Neural cell (in vitro differentiated cells): ENCODE results near the gene AKAP6. TPM values are rescaled to one million over a fixed set of nuclear protein-coding genes. Genes with fewer than 3 reads are reported as not detected.

Experiments
- H2AFZ ChIP-seq: fragments of 200-600, 300-800 bp; sonication (generic), shearing (Covaris generic); 2 replicates; pipeline ENCODE4 v1.6.0; 2014; ENCODE audit warnings: low read depth, mild to moderate bottlenecking, antibody characterized with exemption, low read length, moderate library complexity
- H3F3A ChIP-seq: fragments of 200-600 bp; shearing (Covaris generic); 2 replicates; pipeline ENCODE4 v1.6.1; 2016; ENCODE audit warnings: mild to moderate bottlenecking, moderate library complexity, mixed read lengths, antibody characterized with exemption, low read length; ENCODE audit not compliant: insufficient read depth, poor library complexity, severe bottlenecking
- H3K27ac ChIP-seq: fragments of 200-600, 300-800 bp; sonication (generic), shearing (Covaris generic); 2 replicates; pipeline ENCODE4 v1.5.1; 2014; ENCODE audit warnings: mild to moderate bottlenecking, low read length, moderate library complexity
- H3K27me3 ChIP-seq: fragments of 300-800, 200-600 bp; sonication (generic), shearing (Covaris generic); 2 replicates; pipeline ENCODE4 v1.6.0; 2014; ENCODE audit warnings: mild to moderate bottlenecking, low read depth, low read length, moderate library complexity; ENCODE audit not compliant: insufficient read depth
- H3K36me3 ChIP-seq: fragments of 300-800, 200-600 bp; sonication (generic), shearing (Covaris generic); 2 replicates; pipeline ENCODE4 v1.5.1; 2014; ENCODE audit warnings: mild to moderate bottlenecking, antibody characterized with exemption, low read length, moderate library complexity; ENCODE audit not compliant: insufficient read depth
- H3K4me2 ChIP-seq: fragments of 300-800, 200-600 bp; sonication (generic), shearing (Covaris generic); 2 replicates; pipeline ENCODE4 v1.6.0; 2014; ENCODE audit warnings: mild to moderate bottlenecking, low read length
- H3K4me3 ChIP-seq: fragments of 300-800, 200-600 bp; sonication (generic), shearing (Covaris generic); 2 replicates; pipeline ENCODE4 v1.5.1; 2014; ENCODE audit warnings: mild to moderate bottlenecking, low read length, moderate library complexity
- H3K79me2 ChIP-seq: fragments of 200-600 bp; shearing (Covaris generic); replicated peaks from 2 replicates; pipeline ENCODE4 v1.6.0; 2014; ENCODE audit warnings: mild to moderate bottlenecking, low read length, moderate library complexity; ENCODE audit not compliant: insufficient read depth
- H3K9ac ChIP-seq: fragments of 300-800, 200-600 bp; sonication (generic), shearing (Covaris generic); 2 replicates; pipeline ENCODE4 v1.6.1; 2016; ENCODE audit warnings: mild to moderate bottlenecking, low read length, mixed read lengths
- H3K9me2 ChIP-seq: fragments of 200-600 bp; shearing (Covaris generic); 2 replicates; pipeline ENCODE4 v1.6.1; 2016; ENCODE audit warnings: mild to moderate bottlenecking, low read length, mixed read lengths; ENCODE audit not compliant: insufficient read depth
- H3K9me3 ChIP-seq: fragments of 200-600, 300-800 bp; sonication (generic), shearing (Covaris generic); 2 replicates; pipeline ENCODE4 v1.6.1; 2016; ENCODE audit warnings: mild to moderate bottlenecking, mixed run types, low read length, moderate library complexity, mixed read lengths
- H4K20me1 ChIP-seq: fragments of 200-600 bp; shearing (Covaris generic); 2 replicates; pipeline ENCODE4 v1.6.1; 2016; ENCODE audit warnings: mild to moderate bottlenecking, mixed run types; ENCODE audit not compliant: insufficient read depth
- EP300 ChIP-seq: fragments of 450-650 bp; conservative IDR thresholded peaks from 2 replicates; pipeline ENCODE4 v1.6.1; 2014; ENCODE audit warnings: antibody characterized with exemption, mild to moderate bottlenecking, moderate library complexity; ENCODE audit not compliant: poor library complexity, severe bottlenecking
- EZH2 ChIP-seq: fragments of 200-600, 300-800 bp; shearing (Covaris generic), sonication (generic); IDR thresholded peaks from 2 replicates; pipeline ENCODE4 v1.6.1; 2014; ENCODE audit warnings: antibody characterized with exemption, low read length, borderline replicate concordance, mild to moderate bottlenecking; ENCODE audit not compliant: insufficient read depth, poor library complexity, severe bottlenecking
- MXI1 ChIP-seq: fragments of 450-650 bp; conservative IDR thresholded peaks from 2 replicates; pipeline ENCODE4 v1.6.1; 2014; ENCODE audit warnings: antibody characterized with exemption, mild to moderate bottlenecking; ENCODE audit not compliant: poor library complexity, severe bottlenecking
- POLR2AphosphoS5 ChIP-seq: IDR thresholded peaks from 2 replicates; pipeline ENCODE4 v1.6.1; 2012
- RAD21 ChIP-seq: fragments of 450-650 bp; conservative IDR thresholded peaks from 2 replicates; pipeline ENCODE4 v1.6.1; 2014; ENCODE audit warnings: antibody characterized with exemption, mild to moderate bottlenecking, moderate library complexity
- SMC3 ChIP-seq: fragments of 450-650 bp; conservative IDR thresholded peaks from 2 replicates; pipeline ENCODE4 v1.6.1; 2014; ENCODE audit warnings: antibody characterized with exemption, mild to moderate bottlenecking, moderate library complexity; ENCODE audit not compliant: poor library complexity
- TAF1 ChIP-seq: IDR thresholded peaks from 2 replicates; pipeline ENCODE4 v1.6.1; 2012; ENCODE audit warnings: low read depth
- polyA plus RNA-seq: library from polyadenylated mRNA; depleted of rRNA; stranded (reverse); fragments of >200 nt; gene quantifications from 2 replicates; pipeline ENCODE4 v1.2.3, GENCODE V29; 2014
- TF ChIP-seq, protein P1 (sequence below): fragments of 450-650 bp; IDR thresholded peaks from 2 replicates; pipeline ENCODE4 v1.5.1; 2014; ENCODE audit warnings: antibody characterized with exemption, mild to moderate bottlenecking, moderate library complexity; ENCODE audit not compliant: poor library complexity, severe bottlenecking
- TF ChIP-seq, protein P2 (sequence below): IDR thresholded peaks from 2 replicates; pipeline ENCODE4 v1.6.1; 2012; ENCODE audit warnings: borderline replicate concordance

Gene AKAP6
- polyA plus RNA-seq, 1 donor from 2014 or later: 15.8 TPM

DNA sequence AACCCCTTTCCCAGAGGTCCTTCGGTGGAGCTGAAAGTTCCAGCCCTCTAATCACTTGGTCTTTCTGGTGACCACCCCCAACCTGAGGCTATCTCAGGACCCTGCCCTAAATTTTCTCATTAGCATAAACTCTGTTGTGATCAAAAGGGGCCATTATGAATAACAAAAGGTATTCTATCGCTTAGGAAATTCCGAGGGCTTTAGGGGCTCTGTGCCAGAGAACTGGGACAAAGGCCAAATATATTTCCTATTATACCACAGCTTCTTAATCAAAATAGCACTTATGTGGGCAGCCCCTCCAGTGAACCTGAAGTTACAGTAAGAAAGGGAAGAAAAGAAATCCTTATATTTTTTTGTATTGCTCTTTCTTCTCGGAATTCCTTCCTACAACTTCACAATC, 484.3 kb downstream of the AKAP6 start:
- H3K36me3 ChIP-seq: no peaks in the 10 kb centered on the region
- H2AFZ ChIP-seq: no peak overlapping the region
- no peaks in the 10 kb centered on the region for H4K20me1 ChIP-seq
- no peaks in the 10 kb centered on the region for H3K9me3 ChIP-seq
- no peaks in the 10 kb centered on the region for H3K9me2 ChIP-seq
- no peak overlapping the region for H3K27ac ChIP-seq
- H3K9ac ChIP-seq: no peak overlapping the region
- H3F3A ChIP-seq: no peaks in the 10 kb centered on the region
- no peaks in the 10 kb centered on the region for H3K79me2 ChIP-seq
- TF ChIP-seq, protein P1, sequence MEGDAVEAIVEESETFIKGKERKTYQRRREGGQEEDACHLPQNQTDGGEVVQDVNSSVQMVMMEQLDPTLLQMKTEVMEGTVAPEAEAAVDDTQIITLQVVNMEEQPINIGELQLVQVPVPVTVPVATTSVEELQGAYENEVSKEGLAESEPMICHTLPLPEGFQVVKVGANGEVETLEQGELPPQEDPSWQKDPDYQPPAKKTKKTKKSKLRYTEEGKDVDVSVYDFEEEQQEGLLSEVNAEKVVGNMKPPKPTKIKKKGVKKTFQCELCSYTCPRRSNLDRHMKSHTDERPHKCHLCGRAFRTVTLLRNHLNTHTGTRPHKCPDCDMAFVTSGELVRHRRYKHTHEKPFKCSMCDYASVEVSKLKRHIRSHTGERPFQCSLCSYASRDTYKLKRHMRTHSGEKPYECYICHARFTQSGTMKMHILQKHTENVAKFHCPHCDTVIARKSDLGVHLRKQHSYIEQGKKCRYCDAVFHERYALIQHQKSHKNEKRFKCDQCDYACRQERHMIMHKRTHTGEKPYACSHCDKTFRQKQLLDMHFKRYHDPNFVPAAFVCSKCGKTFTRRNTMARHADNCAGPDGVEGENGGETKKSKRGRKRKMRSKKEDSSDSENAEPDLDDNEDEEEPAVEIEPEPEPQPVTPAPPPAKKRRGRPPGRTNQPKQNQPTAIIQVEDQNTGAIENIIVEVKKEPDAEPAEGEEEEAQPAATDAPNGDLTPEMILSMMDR: no peak
- TF ChIP-seq MXI1 (no peak), EP300 (no peak), SMC3 (no peak), TAF1 (no peak), RAD21 (no peak), POLR2AphosphoS5 (no peak)
- TF ChIP-seq, protein P2, sequence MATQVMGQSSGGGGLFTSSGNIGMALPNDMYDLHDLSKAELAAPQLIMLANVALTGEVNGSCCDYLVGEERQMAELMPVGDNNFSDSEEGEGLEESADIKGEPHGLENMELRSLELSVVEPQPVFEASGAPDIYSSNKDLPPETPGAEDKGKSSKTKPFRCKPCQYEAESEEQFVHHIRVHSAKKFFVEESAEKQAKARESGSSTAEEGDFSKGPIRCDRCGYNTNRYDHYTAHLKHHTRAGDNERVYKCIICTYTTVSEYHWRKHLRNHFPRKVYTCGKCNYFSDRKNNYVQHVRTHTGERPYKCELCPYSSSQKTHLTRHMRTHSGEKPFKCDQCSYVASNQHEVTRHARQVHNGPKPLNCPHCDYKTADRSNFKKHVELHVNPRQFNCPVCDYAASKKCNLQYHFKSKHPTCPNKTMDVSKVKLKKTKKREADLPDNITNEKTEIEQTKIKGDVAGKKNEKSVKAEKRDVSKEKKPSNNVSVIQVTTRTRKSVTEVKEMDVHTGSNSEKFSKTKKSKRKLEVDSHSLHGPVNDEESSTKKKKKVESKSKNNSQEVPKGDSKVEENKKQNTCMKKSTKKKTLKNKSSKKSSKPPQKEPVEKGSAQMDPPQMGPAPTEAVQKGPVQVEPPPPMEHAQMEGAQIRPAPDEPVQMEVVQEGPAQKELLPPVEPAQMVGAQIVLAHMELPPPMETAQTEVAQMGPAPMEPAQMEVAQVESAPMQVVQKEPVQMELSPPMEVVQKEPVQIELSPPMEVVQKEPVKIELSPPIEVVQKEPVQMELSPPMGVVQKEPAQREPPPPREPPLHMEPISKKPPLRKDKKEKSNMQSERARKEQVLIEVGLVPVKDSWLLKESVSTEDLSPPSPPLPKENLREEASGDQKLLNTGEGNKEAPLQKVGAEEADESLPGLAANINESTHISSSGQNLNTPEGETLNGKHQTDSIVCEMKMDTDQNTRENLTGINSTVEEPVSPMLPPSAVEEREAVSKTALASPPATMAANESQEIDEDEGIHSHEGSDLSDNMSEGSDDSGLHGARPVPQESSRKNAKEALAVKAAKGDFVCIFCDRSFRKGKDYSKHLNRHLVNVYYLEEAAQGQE: no peak
- H3K27me3 ChIP-seq: no peaks in the 10 kb centered on the region
- no peak overlapping the region for H3K4me2 ChIP-seq
- H3K4me3 ChIP-seq: no peak overlapping the region

DNA sequence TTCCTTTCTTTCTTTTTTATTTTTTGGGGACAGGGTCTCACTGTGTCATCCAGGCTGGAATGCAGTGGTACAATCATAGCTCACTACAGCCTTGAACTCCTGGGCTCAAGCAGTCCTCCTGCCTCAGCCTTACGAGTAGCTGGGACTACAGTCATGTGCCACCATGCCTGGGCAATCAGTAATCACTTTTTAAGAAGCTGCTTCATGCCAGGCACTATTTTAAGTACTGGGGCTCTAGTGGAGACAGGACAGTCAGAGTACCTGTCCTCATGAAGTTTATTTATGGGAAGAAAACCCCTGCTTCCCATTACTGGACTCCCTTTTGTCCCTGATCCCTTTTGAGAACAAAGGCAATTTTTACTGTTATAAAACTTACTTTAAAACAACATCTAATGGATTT, 485.6 kb downstream of the AKAP6 start:
- no peak overlapping the region for H3K4me2 ChIP-seq
- H3K9me2 ChIP-seq: no peaks in the 10 kb centered on the region
- no peaks in the 10 kb centered on the region for H3K79me2 ChIP-seq
- H2AFZ ChIP-seq: no peak overlapping the region
- H3F3A ChIP-seq: no peaks in the 10 kb centered on the region
- H3K9me3 ChIP-seq: no peaks in the 10 kb centered on the region
- H3K9ac ChIP-seq: no peak overlapping the region
- H3K27me3 ChIP-seq: no peaks in the 10 kb centered on the region
- no peak overlapping the region for H3K27ac ChIP-seq
- TF ChIP-seq SMC3: no peak
- no peak for TF ChIP-seq EZH2
- no peak for TF ChIP-seq RAD21
- TF ChIP-seq, protein P1: no peak
- no peak for TF ChIP-seq TAF1
- TF ChIP-seq, protein P2: no peak
- TF ChIP-seq POLR2AphosphoS5: no peak
- no peak for TF ChIP-seq MXI1
- TF ChIP-seq EP300: no peak
- no peak overlapping the region for H3K4me3 ChIP-seq
- H4K20me1 ChIP-seq: no peaks in the 10 kb centered on the region
- H3K36me3 ChIP-seq: no peaks in the 10 kb centered on the region
